Measurements from ENCODE around the gene GALNT2. TPM values are rescaled to one million over a fixed set of nuclear protein-coding genes. Genes with fewer than 3 reads are reported as not detected.

Gene GALNT2
- total and polyA plus RNA-seq, 9 of the 15 experiments (the other 6 are each of a cell fraction or from before 2014, with no cell fraction given) = 1.6 to 106 (median 51.9) TPM

- TF ChIP-seq HLTF (IDR thresholded peaks at IDR 0.05) (0 out of 2 replicates have a peak, but pooled peaks have one; percentile 39), ARID2 (IDR thresholded peaks at IDR 0.05) (0 out of 2 replicates have a peak, but pooled peaks have one; percentile 14), ASH1L (IDR thresholded peaks at IDR 0.05; ENCODE audit: borderline replicate concordance, low read depth, partially characterized antibody) (peak; percentile 25), JUNB (CRISPR knock-in tag; conservative IDR thresholded peaks at IDR 0.05) (no peak), E2F6 (IDR thresholded peaks at IDR 0.05; ENCODE audit: borderline replicate concordance in 1 of 2, extremely low read depth in 1 of 2, insufficient read depth in 1 of 2, insufficient read length in 1 of 2, low read depth in 1 of 2, low read length in 1 of 2, poor library complexity in 1 of 2, severe bottlenecking in 1 of 2) (peak; percentile 22 to 46), EP400 (IDR thresholded peaks at IDR 0.05) (0 out of 2 replicates have a peak, but pooled peaks have one; percentile 18)
These were observed 2.1 kb downstream of the GALNT2 start (continued) for GRCh38 chr1:230068952-230069684.

- no peaks in the 10 kb centered on the region for H3K27me3 ChIP-seq (ENCODE audit: control insufficient read depth in 2 of 2, insufficient read depth in 2 of 2, low read length in 2 of 2)
- ChIA-PET POLR2A (interaction anchor here (0.5 to 3.0 kb wide), 6 partner anchors 9 to 144 kb away, joined by 3 to 21 read pairs (median 3); no protein-coding TSS in a partner anchor), CTCF (ENCODE audit: low intra/inter-chr PET ratio) (interaction anchor here (0.6 kb wide), 1 partner anchor 812 kb away, joined by 3 read pairs; no protein-coding TSS in a partner anchor)
- H3K36me3 ChIP-seq (ENCODE audit: control insufficient read depth, insufficient read depth, low read length) = 0 out of 3 replicates have a peak, but pooled peaks cover 5% of the 10 kb centered on the region
- peaks cover 39% of the 10 kb centered on the region for H4K20me1 ChIP-seq (replicated peaks; ENCODE audit: control insufficient read depth, insufficient read depth, low read length)
- WGBS (ENCODE audit: insufficient coverage, low coverage, missing lambda C conversion rate) = 42% methylated on average over 4 of the region's 4 CpGs
- in situ Hi-C loops (cut with MboI) = no loop called here
- no TSS peak for BruUV-seq (replicated peaks)
- H3K79me2 ChIP-seq (ENCODE audit: control insufficient read depth, insufficient read depth, low read length) = peaks cover 78% of the 10 kb centered on the region
- intact Hi-C loops (cut with micrococcal nuclease) = loop anchor here (2.0 to 10.0 kb wide), 3 partner anchors 57 to 795 kb away; partner anchors contain the start of gene RAB4A
- DNase-seq (ENCODE audit: extremely low read depth in 1 of 4, low spot score in 3 of 4) (peak in 1 of 4 experiments; percentile 36), FAIRE-seq (no peak), ATAC-seq (no peak)
- peak overlapping the region; percentile 77 to 82; a peak in 2 of 4 replicates for H3K9ac ChIP-seq (ENCODE audit: insufficient read depth in 1 of 2, low read depth in 2 of 2, low read length in 2 of 2)
- H3K27ac ChIP-seq (ENCODE audit: extremely low read depth, low read depth, low read length) = no peak overlapping the region
- H3K9me3 ChIP-seq (replicated peaks; ENCODE audit: control insufficient read depth, insufficient read depth, low read depth, low read length) = no peaks in the 10 kb centered on the region; the same call in 1 of the 2 replicates
- H3K4me1 ChIP-seq (replicated peaks in 1 of 2; ENCODE audit: control insufficient read depth in 2 of 2, insufficient read depth in 2 of 2, low read length in 2 of 2) = peaks cover 28 to 51% of the 10 kb centered on the region in 2 experiments
- peak overlapping the region; percentile 82; the same call in 1 of the 2 replicates for H3K4me3 ChIP-seq
- no peak overlapping the region for H2AFZ ChIP-seq (ENCODE audit: low read depth, low read length)
- 0 out of 2 replicates have a peak overlapping the region, but pooled peaks have one; percentile 15 for H3K4me2 ChIP-seq (ENCODE audit: insufficient read depth, low read length)
- H3K9me1 ChIP-seq (ENCODE audit: control insufficient read depth, insufficient read depth, low read length) = peaks cover 9% of the 10 kb centered on the region
- no peak for TF ChIP-seq CREB5 (CRISPR knock-in tag; IDR thresholded peaks at IDR 0.05)
- no peak for TF ChIP-seq ZFPM2 (CRISPR knock-in tag; IDR thresholded peaks at IDR 0.05)
- peak; percentile 30; the same call in 1 of the 2 replicates for TF ChIP-seq C11orf30 (IDR thresholded peaks at IDR 0.05; ENCODE audit: low read depth)
- no peak for TF ChIP-seq ZC3H4 (CRISPR knock-in tag; IDR thresholded peaks at IDR 0.05; ENCODE audit: borderline replicate concordance)
- TF ChIP-seq AFF4 (CRISPR knock-in tag; IDR thresholded peaks at IDR 0.05) = no peak
- no peak for TF ChIP-seq ZNF239 (CRISPR knock-in tag; IDR thresholded peaks at IDR 0.05)
- no peak for TF ChIP-seq KLF1 (tag; IDR thresholded peaks at IDR 0.05)
These were observed 2.8 kb downstream of the GALNT2 start for GRCh38 chr1:230069796-230070195.

Data from K562 (cell line).